ENCODE data around the gene MBTPS1.

MBTPS1 gene

GRCh38 chr16:84045818-84046470 is 70.8 kb downstream of the MBTPS1 start:
- Histone ChIP-seq H3K27ac (ENCODE audit: low read length) (no peak overlapping the region), H3K4me1 (ENCODE audit: low read length) (no peaks in the 10 kb centered on the region), H3K79me2 (ENCODE audit: low read length) (no peaks in the 10 kb centered on the region), H3K9me3 (ENCODE audit: insufficient read depth, low read length) (no peaks in the 10 kb centered on the region), H3K27me3 (ENCODE audit: low read depth, low read length) (no peaks in the 10 kb centered on the region; the same call in none of the 2 replicates), H3K9ac (ENCODE audit: low read length) (no peak overlapping the region), H3K4me2 (ENCODE audit: low read length) (no peak overlapping the region), H3K4me3 (ENCODE audit: low read length) (no peak overlapping the region), H2AFZ (ENCODE audit: low read depth, low read length) (no peak overlapping the region), H3K36me3 (replicated peaks; ENCODE audit: low read depth, low read length) (no peaks in the 10 kb centered on the region), H4K20me1 (ENCODE audit: insufficient read depth, low read length) (no peaks in the 10 kb centered on the region)
- TF ChIP-seq EZH2phosphoT487 (IDR thresholded peaks at IDR 0.05; ENCODE audit: low read depth) (no peak), CTCF (IDR thresholded peaks at IDR 0.05; ENCODE audit: low read depth, low read length) (no peak)

GRCh38 chr16:84045001-84045817 is 71.5 kb downstream of the MBTPS1 start:
- Histone ChIP-seq H3K27ac (ENCODE audit: low read length) (no peak overlapping the region), H3K79me2 (ENCODE audit: low read length) (no peaks in the 10 kb centered on the region), H2AFZ (ENCODE audit: low read depth, low read length) (no peak overlapping the region), H3K4me3 (ENCODE audit: low read length) (no peak overlapping the region), H3K9ac (ENCODE audit: low read length) (no peak overlapping the region), H3K27me3 (ENCODE audit: low read depth, low read length) (no peaks in the 10 kb centered on the region; the same call in none of the 2 replicates), H4K20me1 (ENCODE audit: insufficient read depth, low read length) (no peaks in the 10 kb centered on the region), H3K9me3 (ENCODE audit: insufficient read depth, low read length) (no peaks in the 10 kb centered on the region), H3K36me3 (replicated peaks; ENCODE audit: low read depth, low read length) (no peaks in the 10 kb centered on the region), H3K4me1 (ENCODE audit: low read length) (no peaks in the 10 kb centered on the region), H3K4me2 (ENCODE audit: low read length) (no peak overlapping the region)
- TF ChIP-seq CTCF (IDR thresholded peaks at IDR 0.05; ENCODE audit: low read depth, low read length) (no peak), EZH2phosphoT487 (IDR thresholded peaks at IDR 0.05; ENCODE audit: low read depth) (no peak)

GRCh38 chr16:84044118-84044488 is 72.6 kb downstream of the MBTPS1 start:
- no peak overlapping the region for H3K4me2 ChIP-seq (ENCODE audit: low read length)
- no peaks in the 10 kb centered on the region for H3K79me2 ChIP-seq (ENCODE audit: low read length)
- no peak overlapping the region for H3K27ac ChIP-seq (ENCODE audit: low read length)
- H3K4me3 ChIP-seq (ENCODE audit: low read length) = no peak overlapping the region
- H3K9ac ChIP-seq (ENCODE audit: low read length) = no peak overlapping the region
- H2AFZ ChIP-seq (ENCODE audit: low read depth, low read length) = no peak overlapping the region
- TF ChIP-seq CTCF (IDR thresholded peaks at IDR 0.05; ENCODE audit: low read depth, low read length) = no peak
- TF ChIP-seq EZH2phosphoT487 (IDR thresholded peaks at IDR 0.05; ENCODE audit: low read depth) = no peak
- H3K4me1 ChIP-seq (ENCODE audit: low read length) = no peaks in the 10 kb centered on the region
- no peaks in the 10 kb centered on the region for H3K9me3 ChIP-seq (ENCODE audit: insufficient read depth, low read length)
- H4K20me1 ChIP-seq (ENCODE audit: insufficient read depth, low read length) = no peaks in the 10 kb centered on the region
- H3K27me3 ChIP-seq (ENCODE audit: low read depth, low read length) = no peaks in the 10 kb centered on the region; the same call in none of the 2 replicates
- no peaks in the 10 kb centered on the region for H3K36me3 ChIP-seq (replicated peaks; ENCODE audit: low read depth, low read length)

- no peak overlapping the region for H3K4me2 ChIP-seq (ENCODE audit: low read length)
- no peak overlapping the region for H3K27ac ChIP-seq (ENCODE audit: low read length)
- no peak overlapping the region for H3K9ac ChIP-seq (ENCODE audit: low read length)
- no peaks in the 10 kb centered on the region for H3K79me2 ChIP-seq (ENCODE audit: low read length)
- no peaks in the 10 kb centered on the region; the same call in none of the 2 replicates for H3K27me3 ChIP-seq (ENCODE audit: low read depth, low read length)
- no peak overlapping the region for H2AFZ ChIP-seq (ENCODE audit: low read depth, low read length)
- no peaks in the 10 kb centered on the region for H3K9me3 ChIP-seq (ENCODE audit: insufficient read depth, low read length)
- H3K4me3 ChIP-seq (ENCODE audit: low read length) = no peak overlapping the region
- H3K36me3 ChIP-seq (replicated peaks; ENCODE audit: low read depth, low read length) = no peaks in the 10 kb centered on the region
- H4K20me1 ChIP-seq (ENCODE audit: insufficient read depth, low read length) = no peaks in the 10 kb centered on the region
- no peaks in the 10 kb centered on the region for H3K4me1 ChIP-seq (ENCODE audit: low read length)
- TF ChIP-seq EZH2phosphoT487 (IDR thresholded peaks at IDR 0.05; ENCODE audit: low read depth) (no peak), CTCF (IDR thresholded peaks at IDR 0.05; ENCODE audit: low read depth, low read length) (no peak)
Observed at GRCh38 chr16:84043486-84044117, 73.1 kb downstream of the MBTPS1 start.
